ENCODE data around the gene MPDU1. TPM values are rescaled to one million over a fixed set of nuclear protein-coding genes. Genes with fewer than 3 reads are reported as not detected.

Gene MPDU1
- total and polyA plus RNA-seq, 2 of the 13 experiments (the other 11 are each of a cell fraction or from before 2014, with no cell fraction given) = 112 to 167 TPM

DNA sequence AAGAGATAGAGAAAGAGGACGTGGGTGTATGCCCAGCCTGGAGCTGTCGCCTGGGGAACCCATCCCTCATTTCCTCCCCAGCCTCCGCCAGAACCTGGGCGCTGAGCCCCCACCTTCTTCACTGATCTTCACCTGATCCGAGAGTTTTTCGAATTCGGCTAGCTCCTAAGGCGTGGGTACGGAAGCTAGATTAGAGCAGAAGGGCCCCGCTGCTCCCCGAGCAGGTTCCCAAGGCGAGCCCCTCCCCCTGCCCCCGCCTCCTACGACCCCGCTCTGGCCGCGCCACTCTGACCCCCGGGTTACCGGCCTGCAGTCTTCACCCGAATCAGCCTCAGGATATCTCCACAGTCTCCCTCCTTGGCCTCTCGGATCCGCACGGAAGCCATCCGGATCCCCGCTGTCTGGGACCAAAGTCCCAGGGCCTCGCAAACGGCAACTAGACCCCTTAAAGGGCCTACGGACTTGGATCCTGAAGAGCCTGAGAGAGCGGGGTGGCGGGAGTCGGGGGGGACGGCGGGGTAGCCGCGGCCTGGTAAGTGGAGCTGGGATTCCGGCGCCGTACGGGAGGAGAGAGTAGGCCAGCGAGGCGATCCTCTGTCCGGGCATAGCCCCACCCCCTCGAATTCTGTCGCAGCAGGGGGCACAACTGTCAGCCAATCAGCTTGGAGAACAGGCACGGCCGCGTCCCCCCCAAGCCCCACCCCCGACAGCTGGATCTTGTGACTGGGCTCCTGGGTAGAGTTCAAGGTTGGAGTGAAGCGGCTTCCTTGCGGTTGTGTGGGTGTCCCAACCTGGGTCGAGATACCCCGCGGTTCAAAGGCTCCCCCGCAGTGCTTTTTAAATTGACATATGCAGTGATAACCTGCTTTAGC, 43.8 kb downstream of the MPDU1 start, which contains the start of gene SAT2 (continued):
- TF ChIP-seq ZNF577 (CRISPR knock-in tag; IDR thresholded peaks at IDR 0.05; ENCODE audit: borderline replicate concordance, low read depth) = no peak
- TF ChIP-seq NCOR1 (IDR thresholded peaks at IDR 0.05; ENCODE audit: borderline replicate concordance, low read length) = peak; percentile 40; the same call in 1 of the 2 replicates
- no peak for TF ChIP-seq PHF20 (CRISPR knock-in tag; IDR thresholded peaks at IDR 0.05)
- TF ChIP-seq, protein P1, sequence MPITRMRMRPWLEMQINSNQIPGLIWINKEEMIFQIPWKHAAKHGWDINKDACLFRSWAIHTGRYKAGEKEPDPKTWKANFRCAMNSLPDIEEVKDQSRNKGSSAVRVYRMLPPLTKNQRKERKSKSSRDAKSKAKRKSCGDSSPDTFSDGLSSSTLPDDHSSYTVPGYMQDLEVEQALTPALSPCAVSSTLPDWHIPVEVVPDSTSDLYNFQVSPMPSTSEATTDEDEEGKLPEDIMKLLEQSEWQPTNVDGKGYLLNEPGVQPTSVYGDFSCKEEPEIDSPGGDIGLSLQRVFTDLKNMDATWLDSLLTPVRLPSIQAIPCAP (CRISPR knock-in tag; IDR thresholded peaks at IDR 0.05; ENCODE audit: low read depth) = no peak
- TF ChIP-seq HMG20A (CRISPR knock-in tag; IDR thresholded peaks at IDR 0.05; ENCODE audit: borderline replicate concordance) = no peak
- TF ChIP-seq, protein P2, sequence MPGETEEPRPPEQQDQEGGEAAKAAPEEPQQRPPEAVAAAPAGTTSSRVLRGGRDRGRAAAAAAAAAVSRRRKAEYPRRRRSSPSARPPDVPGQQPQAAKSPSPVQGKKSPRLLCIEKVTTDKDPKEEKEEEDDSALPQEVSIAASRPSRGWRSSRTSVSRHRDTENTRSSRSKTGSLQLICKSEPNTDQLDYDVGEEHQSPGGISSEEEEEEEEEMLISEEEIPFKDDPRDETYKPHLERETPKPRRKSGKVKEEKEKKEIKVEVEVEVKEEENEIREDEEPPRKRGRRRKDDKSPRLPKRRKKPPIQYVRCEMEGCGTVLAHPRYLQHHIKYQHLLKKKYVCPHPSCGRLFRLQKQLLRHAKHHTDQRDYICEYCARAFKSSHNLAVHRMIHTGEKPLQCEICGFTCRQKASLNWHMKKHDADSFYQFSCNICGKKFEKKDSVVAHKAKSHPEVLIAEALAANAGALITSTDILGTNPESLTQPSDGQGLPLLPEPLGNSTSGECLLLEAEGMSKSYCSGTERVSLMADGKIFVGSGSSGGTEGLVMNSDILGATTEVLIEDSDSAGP (CRISPR knock-in tag; IDR thresholded peaks at IDR 0.05; ENCODE audit: borderline replicate concordance) = peak; percentile 57; the same call in 1 of the 2 replicates
- TF ChIP-seq ZSCAN5A (CRISPR knock-in tag; IDR thresholded peaks at IDR 0.05; ENCODE audit: borderline replicate concordance) = no peak
- TF ChIP-seq ZNF33B (CRISPR knock-in tag; IDR thresholded peaks at IDR 0.05) = no peak
- peak; percentile 69; the same call in 1 of the 2 replicates for TF ChIP-seq BRCA1 (CRISPR knock-in tag; IDR thresholded peaks at IDR 0.05)

Measured in HepG2 (cell line).